Activated T-cell treated with anti-CD3 and anti-CD28 coated beads, Interleukin-2, amount 50 U/mL, for 48 hours (primary cell): ENCODE measurements around the gene TBL3.
"Not testable (repeated sequence)": the region's sequence is repeated elsewhere in the genome, so short reads cannot be mapped to it uniquely, and the experiment has no call there.

ENCODE experiments used
- DNase-seq, 2 experiments: peaks; one replicate each; pipeline ENCODE4 v3.0.0-alpha.2; 2020

TBL3 gene

GRCh38 chr16:2002406-2003230 lies 30.8 kb downstream of the TBL3 start:
- no peak for DNase-seq

DNA sequence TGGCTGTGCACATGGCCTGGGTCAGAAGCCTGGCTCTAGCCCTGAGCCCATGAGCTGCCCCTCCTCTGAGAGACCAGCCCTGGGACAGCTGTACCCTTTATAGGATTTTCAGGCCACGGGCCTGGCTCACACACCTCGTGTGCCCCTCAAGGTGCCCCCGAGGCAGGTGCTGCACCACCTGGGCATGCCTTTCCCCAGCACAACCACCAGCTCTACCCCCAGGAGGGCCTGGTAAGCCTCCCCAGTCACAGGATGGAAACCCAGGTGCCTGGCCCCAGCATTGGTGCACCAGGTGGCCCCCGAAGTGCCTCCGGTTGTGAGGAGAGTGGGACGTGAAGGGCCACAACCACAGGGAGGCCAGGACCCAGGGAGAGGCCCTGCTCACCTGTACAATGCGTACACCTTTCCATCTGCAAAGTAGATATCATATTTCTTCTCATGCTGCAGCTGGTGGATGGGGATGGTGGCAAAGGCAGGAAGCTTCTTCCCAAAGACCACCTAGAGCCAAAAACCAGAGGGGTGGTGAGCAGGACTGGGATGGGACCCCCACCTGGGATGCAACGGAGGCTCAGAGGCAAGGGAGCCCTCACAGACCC lies 31.5 kb downstream of the TBL3 start:
- DNase-seq: no peak

- DNase-seq: peak; percentile 95 to 96
Measured at GRCh38 chr16:2003827-2004641, 32.2 kb downstream of the TBL3 start.

- DNase-seq: no peak
Measured at GRCh38 chr16:2004795-2005517, 33.1 kb downstream of the TBL3 start.

GRCh38 chr16:2005646-2006045 lies 33.8 kb downstream of the TBL3 start:
- no peak for DNase-seq

GRCh38 chr16:2006317-2006716 lies 34.5 kb downstream of the TBL3 start:
- no peak for DNase-seq

- DNase-seq: no peak
Measured at GRCh38 chr16:2007081-2007836, 35.4 kb downstream of the TBL3 start.

DNA sequence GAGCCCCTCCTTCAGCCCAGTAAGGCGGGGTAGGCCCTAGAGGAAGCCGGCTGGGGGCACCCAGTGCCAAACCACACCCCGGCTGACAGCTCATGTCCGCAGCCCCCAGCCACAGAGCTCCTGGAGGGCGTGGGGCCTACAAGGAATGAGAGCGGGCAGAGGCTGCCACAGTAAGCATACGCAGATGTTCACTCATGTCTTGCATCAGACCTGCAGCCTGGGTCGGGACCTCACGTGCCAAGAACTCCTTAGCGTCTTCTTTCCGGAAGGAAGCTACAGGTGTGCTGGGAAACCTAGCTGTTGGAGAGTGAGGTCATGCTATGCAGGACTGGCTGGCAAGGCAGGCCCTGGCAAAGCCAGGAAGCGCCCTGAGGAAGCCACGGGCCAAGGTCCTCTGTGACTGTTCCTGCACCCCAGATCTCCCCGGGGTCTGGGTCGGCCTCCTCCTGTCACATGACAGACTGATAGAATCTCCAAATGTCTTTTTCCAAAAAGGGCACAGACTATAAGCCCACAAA lies 36.2 kb downstream of the TBL3 start:
- DNase-seq: peak; percentile 50 to 57

DNA sequence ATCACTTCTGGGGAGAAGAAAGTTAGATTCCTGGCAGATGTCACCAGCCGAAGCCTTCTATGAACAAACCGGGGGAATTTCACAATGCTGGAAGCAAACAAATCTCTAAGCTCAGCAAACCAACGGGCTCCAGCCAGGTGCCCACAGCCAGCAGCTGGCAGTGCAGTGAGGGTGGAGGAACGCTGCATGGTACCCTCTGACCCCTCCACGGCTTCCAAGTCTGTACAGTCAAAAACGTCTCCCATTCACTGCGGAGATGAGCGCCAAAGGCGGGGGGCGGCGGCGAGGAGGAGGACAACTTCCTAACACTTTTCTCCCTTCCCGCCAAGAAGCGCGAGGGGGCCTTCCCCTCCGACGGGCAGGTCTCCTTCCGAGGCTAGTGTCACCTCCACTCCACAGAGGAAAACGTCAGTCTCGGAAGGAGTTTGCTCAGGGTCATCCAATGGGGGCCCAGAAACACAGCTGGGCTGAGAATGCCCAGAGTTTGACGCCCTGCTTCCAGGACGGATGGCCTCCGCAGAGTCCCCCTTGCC lies 36.8 kb downstream of the TBL3 start:
- DNase-seq: peak; percentile 67 to 69

GRCh38 chr16:2009164-2009711 lies 37.4 kb downstream of the TBL3 start:
- DNase-seq: peak in 1 of 2 experiments; percentile 57

GRCh38 chr16:2009791-2010510 lies 38.1 kb downstream of the TBL3 start, which contains the start of gene ZNF598:
Gene ZNF598, minus strand, starts transcription at chr16:2009821.
- DNase-seq: peak; percentile 83 to 86

DNA sequence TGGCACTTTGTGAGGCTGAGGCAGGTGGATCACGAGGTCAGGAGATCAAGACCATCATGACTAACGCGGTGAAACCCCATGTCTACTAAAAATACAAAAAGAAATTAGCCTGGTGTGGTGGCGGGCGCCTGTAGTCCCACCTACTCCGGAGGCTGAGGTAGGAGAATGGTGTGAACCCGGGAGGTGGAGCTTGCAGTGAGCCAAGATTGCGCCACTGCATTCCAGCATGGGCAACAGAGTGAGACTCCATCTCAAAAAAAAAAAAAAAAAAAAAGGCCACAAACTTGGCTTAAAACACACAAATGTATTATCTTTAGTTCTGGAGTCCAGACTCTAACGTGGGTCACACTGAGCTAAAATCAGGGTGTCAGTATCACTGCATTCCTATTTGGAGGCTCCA lies 39.9 kb downstream of the TBL3 start:
- DNase-seq: not testable (repeated sequence)

DNA sequence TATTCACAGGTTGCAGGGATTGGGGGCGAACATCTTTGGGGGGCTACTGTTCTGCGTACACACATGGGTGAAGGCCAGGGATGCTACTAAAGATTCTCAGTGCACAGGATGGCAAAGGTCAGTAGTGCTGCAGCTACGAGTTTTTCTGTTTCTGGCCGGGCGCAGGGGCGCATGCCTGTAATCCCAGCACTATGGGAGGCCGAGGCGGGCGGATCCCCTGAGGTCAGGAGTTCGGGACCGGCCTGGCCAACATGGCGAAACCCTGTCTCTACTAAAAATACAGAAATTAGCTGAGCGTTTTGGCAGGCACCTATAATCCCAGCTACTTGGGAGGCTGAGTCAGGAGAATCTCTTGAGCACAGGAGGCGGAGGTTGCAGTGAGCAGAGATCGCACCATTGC lies 41.7 kb downstream of the TBL3 start:
- no peak for DNase-seq

DNA sequence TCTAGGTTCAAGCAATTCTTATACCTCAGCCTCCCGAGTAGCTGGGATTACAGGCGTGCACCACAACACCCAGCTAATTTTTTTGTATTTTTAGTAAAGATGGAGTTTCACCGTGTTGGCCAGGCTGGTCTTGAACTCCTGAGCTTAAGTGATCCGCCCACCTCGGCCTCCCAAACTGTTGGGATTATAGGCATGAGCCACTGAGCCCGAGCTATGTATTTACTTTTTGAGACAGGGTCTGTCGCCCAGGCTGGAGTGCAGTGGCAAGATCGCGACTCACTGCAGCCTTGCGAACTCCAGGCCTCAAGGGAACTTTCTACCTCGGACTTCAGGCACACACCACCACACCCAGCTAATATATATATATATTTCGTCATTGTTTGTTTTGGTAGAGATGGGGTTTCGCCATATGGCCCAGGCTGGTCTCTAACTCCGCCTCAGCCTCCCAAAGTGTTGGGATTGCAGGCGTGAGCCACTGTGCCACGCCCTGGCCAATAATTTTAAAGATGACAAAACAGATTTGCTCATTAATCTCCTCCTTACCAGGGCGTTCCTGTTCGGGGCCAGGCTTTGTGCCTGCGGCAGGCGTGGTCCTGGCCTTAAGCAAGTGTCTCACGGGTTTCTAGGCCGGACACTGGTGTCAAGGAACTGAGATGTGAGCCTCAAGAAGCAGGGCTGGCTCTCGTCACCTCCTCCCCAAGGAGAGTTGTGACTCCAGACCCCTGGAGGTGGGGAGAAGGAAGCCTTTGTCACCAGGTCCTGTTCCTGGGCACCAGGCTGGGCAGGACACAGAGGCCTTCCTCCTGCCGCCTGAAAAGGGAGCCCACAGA lies 43.5 kb downstream of the TBL3 start:
- no peak for DNase-seq

GRCh38 chr16:2015947-2016208 lies 44.0 kb downstream of the TBL3 start:
- no peak for DNase-seq

GRCh38 chr16:2016407-2016922 lies 44.6 kb downstream of the TBL3 start:
- DNase-seq: peak; percentile 49 to 55

GRCh38 chr16:2019518-2019920 lies 47.7 kb downstream of the TBL3 start, which contains the start of gene NPW:
Gene NPW, plus strand, starts transcription at chr16:2019785.
- peak; percentile 50 to 62 for DNase-seq

GRCh38 chr16:2019921-2020831 lies 48.3 kb downstream of the TBL3 start:
- peak in 1 of 2 experiments; percentile 33 for DNase-seq
